ENCODE measurements around the gene BLVRB.

DNA sequence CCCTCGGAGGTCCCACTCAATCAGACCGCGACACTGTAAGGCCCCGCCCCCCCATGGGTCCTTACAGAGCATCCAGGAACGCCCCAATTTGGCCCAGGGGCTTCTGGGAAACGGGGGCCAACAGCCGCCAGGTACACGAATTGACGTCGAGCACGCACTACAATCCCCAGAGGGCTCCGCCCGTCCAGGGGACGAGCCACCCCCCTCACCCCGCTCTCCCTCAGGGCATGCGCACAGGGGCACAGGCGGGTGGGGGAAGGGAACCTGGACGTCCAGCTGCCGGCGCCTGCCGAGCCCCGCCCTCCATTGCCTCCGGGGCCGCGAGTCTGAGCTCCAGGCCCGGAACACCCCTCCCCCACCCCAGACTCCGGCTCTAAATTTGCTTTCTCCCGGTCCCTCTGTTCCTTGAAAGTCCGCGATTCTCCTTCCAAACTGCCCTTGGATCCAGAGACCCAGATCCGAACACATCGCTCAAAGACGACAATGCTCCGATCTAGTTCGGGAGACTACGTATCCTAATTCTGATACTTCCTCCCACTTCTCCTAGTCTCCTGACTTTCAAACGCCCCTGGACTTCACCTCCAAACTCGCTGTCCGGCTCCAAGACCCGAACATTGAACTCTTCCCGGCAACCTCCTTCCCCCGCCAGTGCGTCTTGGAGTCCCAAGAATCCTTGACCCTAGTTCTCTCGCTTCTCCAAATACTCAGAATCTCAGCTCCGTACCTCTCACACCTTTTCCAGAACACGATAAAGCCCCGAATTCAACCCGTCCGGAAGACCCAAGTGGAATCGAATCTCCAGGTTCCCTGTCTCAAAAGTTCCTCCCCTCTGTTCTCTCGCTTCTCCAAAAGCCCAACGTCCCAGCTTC, 22.2 kb downstream of the BLVRB start:
- TF ChIP-seq, protein P1, sequence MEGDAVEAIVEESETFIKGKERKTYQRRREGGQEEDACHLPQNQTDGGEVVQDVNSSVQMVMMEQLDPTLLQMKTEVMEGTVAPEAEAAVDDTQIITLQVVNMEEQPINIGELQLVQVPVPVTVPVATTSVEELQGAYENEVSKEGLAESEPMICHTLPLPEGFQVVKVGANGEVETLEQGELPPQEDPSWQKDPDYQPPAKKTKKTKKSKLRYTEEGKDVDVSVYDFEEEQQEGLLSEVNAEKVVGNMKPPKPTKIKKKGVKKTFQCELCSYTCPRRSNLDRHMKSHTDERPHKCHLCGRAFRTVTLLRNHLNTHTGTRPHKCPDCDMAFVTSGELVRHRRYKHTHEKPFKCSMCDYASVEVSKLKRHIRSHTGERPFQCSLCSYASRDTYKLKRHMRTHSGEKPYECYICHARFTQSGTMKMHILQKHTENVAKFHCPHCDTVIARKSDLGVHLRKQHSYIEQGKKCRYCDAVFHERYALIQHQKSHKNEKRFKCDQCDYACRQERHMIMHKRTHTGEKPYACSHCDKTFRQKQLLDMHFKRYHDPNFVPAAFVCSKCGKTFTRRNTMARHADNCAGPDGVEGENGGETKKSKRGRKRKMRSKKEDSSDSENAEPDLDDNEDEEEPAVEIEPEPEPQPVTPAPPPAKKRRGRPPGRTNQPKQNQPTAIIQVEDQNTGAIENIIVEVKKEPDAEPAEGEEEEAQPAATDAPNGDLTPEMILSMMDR (conservative IDR thresholded peaks at IDR 0.05; ENCODE audit: low read length) = no peak
- no peak for TF ChIP-seq EZH2phosphoT487 (IDR thresholded peaks at IDR 0.05; ENCODE audit: borderline replicate concordance)

All from Loucy (cell line).